ENCODE data around the gene LEP.

GRCh38 chr7:128231677-128232076 is 9.4 kb upstream of the LEP start:
- TF ChIP-seq CTCF (conservative IDR thresholded peaks at IDR 0.05; ENCODE audit: low read length): no peak
- no peak for TF ChIP-seq EZH2phosphoT487 (IDR thresholded peaks at IDR 0.05; ENCODE audit: borderline replicate concordance, low read depth, low read length)

All from OCI-LY7 (cell line).